HG02798 (cell line): Measurements from ENCODE around the gene CYP2C9.
A peak's percentile ranks its signal among the peaks of the same experiment; 100 is the strongest.
"Not testable (repeated sequence)": the region's sequence is repeated elsewhere in the genome, so short reads cannot be mapped to it uniquely, and the experiment has no call there.

Experiments used
- ATAC-seq: cut with Tn5 transposase; IDR thresholded peaks from one replicate; pipeline ENCODE4 v1.9.1; 2021; ENCODE audit warnings: mild to moderate bottlenecking; ENCODE audit not compliant: unreplicated experiment, poor library complexity

Gene CYP2C9

DNA sequence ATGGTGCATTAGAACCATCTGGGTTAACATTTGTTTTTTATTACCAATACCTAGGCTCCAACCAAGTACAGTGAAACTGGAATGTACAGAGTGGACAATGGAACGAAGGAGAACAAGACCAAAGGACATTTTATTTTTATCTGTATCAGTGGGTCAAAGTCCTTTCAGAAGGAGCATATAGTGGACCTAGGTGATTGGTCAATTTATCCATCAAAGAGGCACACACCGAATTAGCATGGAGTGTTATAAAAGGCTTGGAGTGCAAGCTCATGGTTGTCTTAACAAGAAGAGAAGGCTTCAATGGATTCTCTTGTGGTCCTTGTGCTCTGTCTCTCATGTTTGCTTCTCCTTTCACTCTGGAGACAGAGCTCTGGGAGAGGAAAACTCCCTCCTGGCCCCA, at the start of gene CYP2C9:
CYP2C9 (plus strand) TSS at position 276 of the 400 bp plus-strand sequence; CDS start at position 301, 25 bp downstream.
- ATAC-seq = no peak

DNA sequence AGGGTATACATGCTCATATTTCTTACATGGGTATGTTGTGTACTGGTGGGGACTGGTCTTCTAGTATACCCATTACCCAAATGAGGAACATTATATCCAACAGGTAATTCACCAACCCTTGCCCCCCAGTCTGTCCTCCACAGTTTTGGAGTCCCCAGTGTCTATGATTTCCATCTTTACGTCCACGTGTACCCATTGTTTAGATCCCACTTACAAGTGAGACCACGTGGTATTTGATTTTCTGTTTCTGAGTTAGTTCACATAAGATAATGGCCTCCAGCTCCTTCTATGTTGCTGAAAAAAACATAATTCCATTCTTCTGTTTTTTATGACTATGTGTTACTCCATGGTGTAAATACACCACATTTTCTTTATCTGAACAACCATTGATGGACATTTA, 49.3 kb upstream of the CYP2C9 start:
- no peak for ATAC-seq

DNA sequence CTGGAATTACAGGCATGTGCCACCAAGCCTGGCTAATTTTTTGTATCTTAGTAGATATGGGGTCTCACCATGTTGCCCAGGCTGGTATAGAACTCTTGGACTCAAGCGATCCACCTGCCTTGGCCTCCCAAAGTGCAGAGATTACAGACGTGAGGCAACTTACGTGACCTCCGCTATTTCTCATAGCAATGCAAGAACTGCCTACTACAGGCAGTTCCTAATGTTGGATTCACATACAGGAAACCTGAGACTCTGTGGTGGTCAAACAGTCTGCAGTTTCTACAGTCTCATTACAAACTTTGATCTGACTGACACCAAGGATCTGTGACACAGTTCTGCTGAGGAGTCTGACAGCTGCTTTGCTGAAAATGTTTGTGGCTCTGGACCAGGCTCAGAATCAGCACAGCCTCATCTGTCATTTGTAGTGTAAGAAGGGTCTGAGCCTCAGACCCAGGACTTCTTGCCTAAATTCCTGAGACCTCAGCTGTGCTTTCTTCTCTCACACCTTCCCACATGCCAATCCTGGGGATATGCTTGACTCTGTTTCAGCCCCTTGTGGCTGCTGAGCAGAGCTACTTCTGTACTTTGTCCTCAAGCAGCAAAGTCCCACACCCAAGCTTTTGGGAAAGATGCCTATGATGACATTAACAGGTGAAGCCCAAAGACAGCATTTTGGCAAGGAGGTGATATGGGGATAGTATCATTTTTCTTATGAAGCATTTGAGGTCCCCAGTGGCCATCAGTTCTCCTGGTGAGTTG, 48.0 kb upstream of the CYP2C9 start:
- ATAC-seq = no peak

- not testable (repeated sequence) for ATAC-seq
These were observed 40.0 kb upstream of the CYP2C9 start for GRCh38 chr10:94898414-94898813.

DNA sequence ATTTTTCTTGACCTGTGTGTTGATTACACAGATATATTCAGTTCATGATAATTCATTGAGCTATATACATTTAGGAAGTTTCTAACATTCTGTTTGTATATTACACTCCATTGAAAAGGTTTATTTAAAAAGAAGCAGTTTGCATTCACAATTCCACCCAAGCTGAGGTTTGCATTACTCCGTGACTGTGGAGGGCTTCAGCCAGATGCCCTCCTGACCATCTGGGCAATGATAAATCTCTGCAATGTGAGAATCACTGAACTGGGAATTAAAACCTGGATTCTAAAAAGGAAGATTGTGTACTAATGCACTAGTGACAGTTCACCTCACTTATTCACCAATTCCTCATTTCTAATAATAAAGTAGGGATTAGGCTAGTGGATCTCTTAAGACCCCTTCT, 36.4 kb upstream of the CYP2C9 start:
- ATAC-seq = no peak

GRCh38 chr10:94902570-94902969, 35.9 kb upstream of the CYP2C9 start:
- no peak for ATAC-seq

- not testable (repeated sequence) for ATAC-seq
These were observed 33.8 kb upstream of the CYP2C9 start for GRCh38 chr10:94904506-94905148.

GRCh38 chr10:94916423-94916822, 22.0 kb upstream of the CYP2C9 start:
- ATAC-seq = no peak

- no peak for ATAC-seq
These were observed 1.7 kb upstream of the CYP2C9 start for GRCh38 chr10:94936721-94937120.

DNA sequence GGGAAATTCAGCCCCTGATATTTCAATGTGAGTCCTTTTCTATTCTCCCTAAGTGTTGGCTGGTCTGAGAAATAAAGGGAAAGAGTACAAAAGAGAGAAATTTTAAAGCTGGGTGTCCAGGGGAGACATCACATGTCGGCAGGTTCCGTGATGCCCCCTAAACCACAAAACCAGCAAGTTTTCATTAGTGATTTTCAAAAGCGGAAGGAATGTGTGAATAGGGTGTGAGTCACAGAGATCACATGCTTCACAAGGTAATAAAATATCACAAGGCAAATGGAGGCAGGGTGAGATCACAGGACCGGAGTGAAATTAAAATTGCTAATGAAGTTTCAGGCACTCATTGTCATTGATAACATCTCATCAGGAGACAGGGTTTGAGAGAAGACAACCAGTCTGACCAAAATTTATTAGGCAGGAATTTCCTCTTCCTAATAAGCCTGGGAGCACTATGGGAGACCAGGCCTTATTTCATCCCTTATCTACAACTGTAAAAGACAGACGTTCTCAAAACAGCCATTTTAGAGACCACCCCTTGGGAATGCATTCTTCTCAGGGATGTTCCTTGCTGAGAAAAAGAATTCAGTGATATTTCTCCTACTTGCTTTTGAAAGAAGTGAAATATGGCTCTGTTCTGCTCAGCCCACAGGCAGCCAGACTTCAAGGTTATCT, 5.1 kb downstream of the CYP2C9 start:
- ATAC-seq = not testable (repeated sequence)

GRCh38 chr10:94946181-94946580, 7.7 kb downstream of the CYP2C9 start:
- ATAC-seq = not testable (repeated sequence)

DNA sequence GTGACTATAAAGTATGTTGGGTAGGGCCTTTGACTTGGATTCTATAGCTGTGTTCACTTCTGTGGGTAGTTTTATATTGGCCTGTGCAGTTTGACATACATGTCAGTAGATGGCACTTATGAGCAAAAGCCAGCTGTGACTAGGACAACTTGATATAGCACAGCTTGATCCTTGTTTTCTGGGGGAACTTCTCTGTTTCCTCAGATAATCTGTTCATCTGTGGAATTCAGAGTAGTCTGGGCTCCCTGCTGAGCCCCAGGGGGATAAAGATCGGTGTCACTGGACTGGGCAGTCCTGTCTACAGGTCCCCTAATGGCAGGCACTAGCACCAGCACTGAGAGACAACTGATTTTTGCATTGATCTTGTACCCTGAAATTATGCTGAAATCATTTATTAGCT, 25.4 kb downstream of the CYP2C9 start:
- ATAC-seq = peak; percentile 76

GRCh38 chr10:94983555-94983954, 45.1 kb downstream of the CYP2C9 start:
- no peak for ATAC-seq

DNA sequence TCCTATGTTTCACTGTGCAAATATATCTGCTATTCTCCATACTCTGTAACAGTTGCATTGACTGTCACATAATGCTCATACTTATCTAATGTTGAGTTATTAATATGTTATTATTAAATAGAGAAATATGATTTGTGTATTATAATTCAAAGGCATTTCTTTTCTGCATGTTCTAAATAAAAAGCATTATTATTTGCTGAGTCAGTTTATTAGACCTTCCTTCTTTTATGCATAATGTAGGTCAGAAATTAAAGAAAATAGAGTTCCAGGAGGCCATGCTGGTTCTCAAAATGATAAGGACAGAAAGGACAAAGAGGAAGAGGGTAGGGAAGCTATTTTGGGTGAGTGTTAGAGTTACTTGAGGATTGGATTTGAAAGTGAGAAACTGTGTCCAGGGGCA, 50.7 kb downstream of the CYP2C9 start:
- no peak for ATAC-seq

DNA sequence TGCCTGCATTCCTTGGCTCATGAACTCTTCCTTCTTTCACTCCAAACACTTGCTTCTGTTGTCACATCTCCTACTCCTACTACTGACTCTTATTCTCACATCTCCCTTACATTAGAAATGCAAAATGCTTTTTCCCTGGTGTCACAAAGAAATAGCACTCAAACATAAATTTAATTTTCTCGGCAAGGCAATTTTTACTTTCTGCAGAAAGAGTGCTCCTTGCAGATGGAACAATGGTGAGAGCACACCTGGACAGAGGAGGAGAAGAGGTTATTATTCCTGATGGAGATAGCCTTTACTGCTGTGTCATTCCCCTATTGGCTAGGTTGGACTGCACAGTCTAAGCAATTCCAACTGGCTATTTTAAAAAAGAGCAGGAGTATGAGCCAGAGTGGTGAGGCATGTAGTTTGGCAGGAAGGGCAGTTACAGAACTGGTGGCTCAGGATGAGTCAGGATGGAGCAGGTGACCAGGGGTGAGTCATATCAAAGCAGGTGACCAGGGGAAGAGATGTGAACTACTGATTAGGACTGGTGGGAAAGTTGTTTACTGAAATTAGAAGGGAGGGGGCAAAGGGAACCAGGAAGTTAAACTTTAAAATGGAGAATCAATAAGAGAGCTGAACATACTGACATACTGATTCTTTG, 52.9 kb downstream of the CYP2C9 start:
- no peak for ATAC-seq

- no peak for ATAC-seq
These were observed 54.4 kb downstream of the CYP2C9 start for GRCh38 chr10:94992811-94993210.

DNA sequence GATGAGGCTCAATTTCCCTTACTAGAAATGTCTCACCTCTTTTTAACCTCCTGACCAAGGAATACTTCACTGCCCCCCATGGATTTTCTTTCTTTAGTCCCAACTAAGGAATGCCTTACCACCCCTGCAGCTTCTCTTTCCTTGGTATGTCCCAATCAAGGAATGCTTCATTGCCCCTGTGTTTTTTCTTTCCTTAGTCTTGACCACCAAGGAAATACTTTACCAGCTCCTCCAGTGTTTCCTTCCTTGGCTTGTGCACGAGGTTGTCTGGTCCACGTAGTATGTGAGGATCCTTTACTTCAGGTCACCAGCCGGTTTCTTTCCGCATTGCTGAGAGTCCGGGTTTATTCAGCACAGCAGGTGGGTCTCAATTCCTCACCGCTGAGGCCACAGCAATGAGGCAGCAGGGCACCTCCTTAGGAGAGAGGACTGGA, 59.3 kb downstream of the CYP2C9 start:
- no peak for ATAC-seq

DNA sequence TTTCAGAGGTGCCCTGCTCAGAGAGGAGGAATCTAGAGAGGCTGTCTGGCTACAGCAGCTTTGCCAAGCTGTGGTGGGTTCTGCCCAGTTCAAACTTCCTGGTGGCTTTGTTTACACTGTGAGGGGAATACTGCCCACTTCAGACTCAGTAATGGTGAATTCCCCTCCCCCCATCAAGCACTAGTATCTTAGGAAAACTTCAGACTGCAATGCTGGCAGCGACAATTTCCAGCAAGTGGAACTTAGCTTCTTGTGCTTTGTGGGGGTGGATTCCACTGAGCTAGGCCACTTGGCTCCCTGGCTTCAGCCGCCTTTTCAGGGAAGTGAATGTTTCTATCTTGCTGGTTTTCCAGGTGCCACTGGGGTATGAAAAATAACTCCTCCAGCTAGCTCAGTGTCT, 88.0 kb downstream of the CYP2C9 start:
- ATAC-seq = no peak

DNA sequence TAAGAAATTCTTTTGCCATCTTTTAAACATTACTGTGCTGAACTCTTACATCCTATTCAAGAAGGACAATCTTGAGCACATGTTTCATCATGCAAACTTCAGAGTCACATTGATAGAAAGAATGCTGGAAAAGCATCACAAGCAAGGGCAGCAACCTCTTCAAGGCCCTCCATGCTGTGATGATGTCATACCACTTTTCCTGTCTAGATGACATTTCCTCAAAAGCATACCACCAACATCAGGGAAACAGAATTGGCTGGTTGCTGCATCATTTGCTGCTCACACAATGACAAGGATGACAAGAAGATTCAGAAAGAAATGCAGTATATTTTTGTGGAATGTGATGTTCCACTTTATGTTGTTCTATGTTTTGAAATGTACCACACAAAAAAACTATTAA, 93.2 kb downstream of the CYP2C9 start:
- no peak for ATAC-seq

DNA sequence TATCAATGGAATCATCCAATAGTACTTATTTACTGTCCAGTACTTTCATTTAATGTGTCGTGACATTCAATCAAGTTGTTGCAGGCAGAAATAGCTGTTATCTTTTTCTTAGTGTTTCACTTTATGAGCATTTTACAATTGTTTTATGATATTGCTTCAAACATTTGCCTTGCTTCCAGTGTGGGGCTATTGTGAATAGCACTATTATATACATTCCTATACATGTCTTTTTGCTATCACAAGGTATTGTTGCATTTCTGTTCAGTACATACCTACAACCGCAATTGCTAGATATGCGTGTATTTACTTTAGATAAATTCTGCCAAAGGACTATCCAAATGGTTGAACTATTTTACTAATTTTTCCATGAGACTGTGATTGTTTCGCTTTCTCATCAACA, 95.9 kb downstream of the CYP2C9 start:
- no peak for ATAC-seq
